HEK293T (cell line): ENCODE data around the gene AGAP1.

ENCODE experiments used
- FOXA1 ChIP-seq: fragments of 450-650 bp; IDR thresholded peaks from 2 replicates; pipeline ENCODE4 v1.6.1; 2016; ENCODE audit warnings: mild to moderate bottlenecking
- FOXK2 ChIP-seq: fragments of 450-650 bp; IDR thresholded peaks from 2 replicates; pipeline ENCODE4 v1.6.1; 2016; ENCODE audit warnings: mild to moderate bottlenecking
- FOXM1 ChIP-seq: fragments of 450-650 bp; IDR thresholded peaks from 2 replicates; pipeline ENCODE4 v1.6.1; 2017; ENCODE audit warnings: mild to moderate bottlenecking, borderline replicate concordance
- HDGF ChIP-seq: fragments of 450-650 bp; IDR thresholded peaks from 2 replicates; pipeline ENCODE4 v1.6.1; 2017; ENCODE audit warnings: antibody characterized with exemption, borderline replicate concordance
- SUZ12 ChIP-seq: fragments of 450-650 bp; IDR thresholded peaks from 2 replicates; pipeline ENCODE4 v1.6.1; 2016; ENCODE audit warnings: mild to moderate bottlenecking
- TARDBP ChIP-seq: fragments of 450-650 bp; IDR thresholded peaks from 2 replicates; pipeline ENCODE4 v1.6.1; 2016
- ZNF384 ChIP-seq: fragments of 450-650 bp; IDR thresholded peaks from 2 replicates; pipeline ENCODE4 v1.6.1; 2016

DNA sequence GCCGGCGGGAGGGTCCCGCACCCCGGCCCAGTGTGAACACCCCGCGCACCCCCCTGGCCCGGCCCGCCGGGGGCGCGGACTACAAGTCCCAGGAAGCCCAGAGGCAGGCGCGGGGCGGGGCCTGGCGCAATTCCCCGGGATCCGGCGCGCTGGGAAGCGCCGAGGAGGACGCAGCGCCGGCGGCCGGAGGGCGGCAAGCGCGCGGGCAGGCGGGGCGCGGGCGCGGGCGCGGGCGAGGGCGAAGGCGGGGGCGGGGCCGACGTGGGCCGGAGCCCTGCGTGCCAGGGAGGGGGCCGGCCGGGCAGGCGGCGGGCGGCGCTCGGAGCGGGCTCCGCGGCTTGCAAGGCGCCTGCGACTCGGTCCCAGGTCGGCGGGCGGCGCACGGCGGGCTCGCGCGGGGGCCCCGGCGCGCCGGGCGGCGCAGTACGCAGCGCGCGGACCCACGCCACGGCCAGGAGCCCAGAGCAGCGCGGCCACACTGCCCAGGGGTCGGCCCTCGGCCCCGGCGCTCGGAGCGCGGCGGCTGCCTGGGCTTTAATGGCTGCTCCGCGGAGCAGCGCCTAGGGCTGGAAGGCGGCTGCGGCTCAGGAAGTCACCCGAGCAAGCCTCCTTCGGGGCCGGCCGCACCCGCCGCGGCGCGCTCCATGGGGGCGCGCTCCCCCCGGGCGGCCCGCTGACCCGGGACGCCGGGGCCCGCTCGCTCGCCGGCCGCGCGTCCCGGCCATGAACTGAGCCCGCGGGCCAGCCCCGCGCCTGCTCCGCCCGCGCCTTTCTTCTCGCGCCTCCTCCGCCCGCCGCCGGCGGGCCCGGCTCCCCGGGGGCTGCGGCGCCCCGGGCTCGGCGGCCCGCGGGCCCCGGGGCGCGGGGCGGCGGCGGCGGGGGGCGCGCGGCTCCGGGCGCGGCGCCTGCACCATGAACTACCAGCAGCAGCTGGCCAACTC lies at the start of gene AGAP1:
- TF ChIP-seq SUZ12 (no peak), FOXA1 (no peak), ZNF384 (no peak), FOXM1 (0 out of 2 replicates have a peak, but pooled peaks have one; percentile 51), TARDBP (no peak), HDGF (no peak), FOXK2 (no peak)
